ENCODE measurements around the gene MUSTN1.

Gene MUSTN1

DNA sequence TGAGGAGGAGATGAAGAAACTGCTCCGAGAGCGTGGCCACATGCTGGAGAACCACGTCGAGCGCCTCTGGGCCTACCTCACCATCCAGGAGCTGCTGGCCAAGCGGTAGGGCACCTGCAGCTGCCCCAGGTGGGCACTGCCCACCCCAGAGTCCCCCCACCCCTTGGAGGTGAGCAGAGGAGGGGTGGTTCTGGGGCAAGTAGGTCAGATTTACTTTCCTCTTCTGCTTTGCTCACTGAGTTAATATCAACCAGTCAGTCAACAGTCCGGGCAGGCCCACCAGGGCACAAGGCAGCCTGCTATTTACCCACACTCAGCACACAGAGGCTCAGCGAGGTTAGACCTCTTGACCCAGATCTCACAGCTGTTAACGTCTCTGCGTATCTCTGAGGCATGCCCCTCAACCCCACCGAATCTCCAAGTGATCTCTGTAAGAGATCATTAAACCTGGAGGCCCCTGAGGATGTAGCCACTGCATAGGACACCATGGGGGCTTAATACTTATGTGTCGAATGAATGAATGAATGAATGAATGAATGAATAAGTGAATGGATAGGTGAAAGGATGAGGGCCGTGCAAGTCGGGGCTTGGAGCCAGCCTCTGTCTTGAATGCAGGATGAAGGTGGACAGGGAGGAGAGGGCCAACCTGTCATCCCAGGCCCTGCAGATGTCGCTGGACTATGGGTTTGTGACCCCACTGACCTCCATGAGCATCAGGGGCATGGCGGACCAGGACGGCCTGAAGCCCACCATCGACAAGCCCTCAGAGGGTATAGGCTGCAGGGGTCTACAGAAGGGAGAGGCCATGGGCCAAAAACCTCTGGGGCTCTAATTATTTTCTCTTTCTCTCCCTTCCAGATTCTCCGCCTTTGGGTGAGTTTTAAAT lies 48.2 kb downstream of the MUSTN1 start:
- no peaks in the 10 kb centered on the region for H3K27me3 ChIP-seq (ENCODE audit: insufficient read depth, low read length, poor library complexity)
- no peak overlapping the region for H3K27ac ChIP-seq (ENCODE audit: low read length)

DNA sequence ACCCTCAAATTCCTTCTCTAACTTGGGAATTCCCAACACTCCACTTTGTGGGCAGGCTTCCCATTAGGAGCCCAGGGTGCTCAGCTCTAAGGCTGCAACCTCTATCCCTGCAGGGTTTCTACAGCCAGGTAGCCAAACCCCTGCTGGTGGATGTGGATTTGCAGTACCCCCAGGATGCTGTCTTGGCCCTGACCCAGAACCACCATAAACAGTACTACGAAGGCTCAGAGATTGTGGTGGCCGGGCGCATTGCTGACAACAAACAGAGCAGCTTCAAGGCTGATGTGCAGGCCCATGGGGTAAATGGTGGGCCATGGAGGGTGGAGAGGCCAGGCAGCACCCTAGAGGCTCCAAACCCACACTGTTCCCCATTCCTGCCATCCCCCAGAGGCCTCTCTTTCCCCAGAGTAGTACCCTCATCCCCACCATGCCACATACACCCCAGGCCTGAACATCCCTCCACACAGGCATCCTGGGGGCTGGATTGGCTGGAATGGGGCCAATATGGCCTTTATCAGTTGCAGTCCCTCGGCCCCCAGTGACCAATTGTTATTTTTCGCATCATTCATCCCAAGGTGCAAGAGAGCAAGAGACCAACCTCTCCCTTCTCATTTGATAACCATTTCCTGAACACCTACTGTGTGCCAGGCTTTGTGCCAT lies 49.8 kb downstream of the MUSTN1 start:
- Histone ChIP-seq H3K27me3 (ENCODE audit: insufficient read depth, low read length, poor library complexity) (peaks cover 6% of the 10 kb centered on the region), H3K9me3 (ENCODE audit: insufficient read depth, low read length, severe bottlenecking) (no peaks in the 10 kb centered on the region), H3K4me1 (ENCODE audit: insufficient read depth, low read length) (no peaks in the 10 kb centered on the region), H3K27ac (ENCODE audit: low read length) (no peak overlapping the region), H3K79me2 (ENCODE audit: insufficient read depth, low read length) (no peaks in the 10 kb centered on the region), H3K36me3 (ENCODE audit: insufficient read depth, low read length) (no peaks in the 10 kb centered on the region), H2AFZ (ENCODE audit: low read depth, low read length) (no peak overlapping the region), H3K4me3 (ENCODE audit: low read depth in 1 of 2, low read length in 2 of 2) (no peak overlapping the region), H3K9ac (ENCODE audit: low read depth, low read length) (no peak overlapping the region), H3K4me2 (ENCODE audit: insufficient read depth, low read length) (no peak overlapping the region), H4K20me1 (ENCODE audit: insufficient read depth, low read length) (no peaks in the 10 kb centered on the region)
- DNase-seq (no peak), ATAC-seq (ENCODE audit: insufficient read depth, low read depth) (no peak)
- TF ChIP-seq, protein P1, sequence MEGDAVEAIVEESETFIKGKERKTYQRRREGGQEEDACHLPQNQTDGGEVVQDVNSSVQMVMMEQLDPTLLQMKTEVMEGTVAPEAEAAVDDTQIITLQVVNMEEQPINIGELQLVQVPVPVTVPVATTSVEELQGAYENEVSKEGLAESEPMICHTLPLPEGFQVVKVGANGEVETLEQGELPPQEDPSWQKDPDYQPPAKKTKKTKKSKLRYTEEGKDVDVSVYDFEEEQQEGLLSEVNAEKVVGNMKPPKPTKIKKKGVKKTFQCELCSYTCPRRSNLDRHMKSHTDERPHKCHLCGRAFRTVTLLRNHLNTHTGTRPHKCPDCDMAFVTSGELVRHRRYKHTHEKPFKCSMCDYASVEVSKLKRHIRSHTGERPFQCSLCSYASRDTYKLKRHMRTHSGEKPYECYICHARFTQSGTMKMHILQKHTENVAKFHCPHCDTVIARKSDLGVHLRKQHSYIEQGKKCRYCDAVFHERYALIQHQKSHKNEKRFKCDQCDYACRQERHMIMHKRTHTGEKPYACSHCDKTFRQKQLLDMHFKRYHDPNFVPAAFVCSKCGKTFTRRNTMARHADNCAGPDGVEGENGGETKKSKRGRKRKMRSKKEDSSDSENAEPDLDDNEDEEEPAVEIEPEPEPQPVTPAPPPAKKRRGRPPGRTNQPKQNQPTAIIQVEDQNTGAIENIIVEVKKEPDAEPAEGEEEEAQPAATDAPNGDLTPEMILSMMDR (IDR thresholded peaks at IDR 0.05; ENCODE audit: borderline replicate concordance, extremely low read depth, low read length, poor library complexity, severe bottlenecking): no peak

More for the DNA sequence above, 48.2 kb downstream of the MUSTN1 start:
- no peak overlapping the region for H3K4me2 ChIP-seq (ENCODE audit: insufficient read depth, low read length)
- no peaks in the 10 kb centered on the region for H4K20me1 ChIP-seq (ENCODE audit: insufficient read depth, low read length)
- H3K4me3 ChIP-seq (ENCODE audit: low read depth in 1 of 2, low read length in 2 of 2): no peak overlapping the region
- H3K9me3 ChIP-seq (ENCODE audit: insufficient read depth, low read length, severe bottlenecking): no peaks in the 10 kb centered on the region
- DNase-seq (no peak), ATAC-seq (ENCODE audit: insufficient read depth, low read depth) (no peak)
- H3K79me2 ChIP-seq (ENCODE audit: insufficient read depth, low read length): no peaks in the 10 kb centered on the region
- no peaks in the 10 kb centered on the region for H3K36me3 ChIP-seq (ENCODE audit: insufficient read depth, low read length)
- H3K4me1 ChIP-seq (ENCODE audit: insufficient read depth, low read length): no peaks in the 10 kb centered on the region
- TF ChIP-seq, protein P1 (IDR thresholded peaks at IDR 0.05; ENCODE audit: borderline replicate concordance, extremely low read depth, low read length, poor library complexity, severe bottlenecking): no peak
- TF ChIP-seq EZH2 (IDR thresholded peaks at IDR 0.05; ENCODE audit: borderline replicate concordance, low read depth, low read length, severe bottlenecking): no peak
- H2AFZ ChIP-seq (ENCODE audit: low read depth, low read length): no peak overlapping the region
- no peak overlapping the region for H3K9ac ChIP-seq (ENCODE audit: low read depth, low read length)

DNA sequence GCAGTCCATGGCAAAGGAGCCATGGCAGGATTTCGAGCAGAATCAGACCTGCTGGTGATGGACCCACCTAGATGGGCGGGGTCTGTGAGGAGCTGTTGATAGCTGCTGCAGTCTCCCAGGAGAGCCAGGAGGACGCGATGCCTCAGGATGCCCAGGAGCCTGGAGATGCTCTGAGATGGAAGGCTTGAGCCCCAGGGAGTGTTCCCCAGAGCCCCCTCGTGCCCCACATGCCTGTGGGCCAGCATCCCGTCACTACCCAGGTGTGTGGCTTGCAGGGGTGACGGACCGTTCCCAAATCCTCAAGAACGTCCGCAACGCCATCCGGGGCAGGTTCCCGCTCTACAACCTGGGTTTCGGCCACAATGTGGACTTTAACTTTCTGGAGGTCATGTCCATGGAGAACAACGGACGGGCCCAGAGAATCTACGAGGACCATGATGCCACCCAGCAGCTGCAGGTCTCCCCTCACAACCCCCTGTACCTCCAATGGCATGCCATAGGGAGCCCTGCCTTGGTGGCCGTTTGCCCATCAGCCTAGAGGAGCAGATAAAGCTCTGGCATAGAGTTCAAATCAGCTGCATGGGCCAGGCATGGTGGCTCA lies 50.7 kb downstream of the MUSTN1 start:
- H3K4me1 ChIP-seq (ENCODE audit: insufficient read depth, low read length): no peaks in the 10 kb centered on the region
- H3K27me3 ChIP-seq (ENCODE audit: insufficient read depth, low read length, poor library complexity): peaks cover 6% of the 10 kb centered on the region
- no peak overlapping the region for H3K4me2 ChIP-seq (ENCODE audit: insufficient read depth, low read length)
- H2AFZ ChIP-seq (ENCODE audit: low read depth, low read length): no peak overlapping the region
- no peak overlapping the region for H3K9ac ChIP-seq (ENCODE audit: low read depth, low read length)
- DNase-seq (no peak), ATAC-seq (ENCODE audit: insufficient read depth, low read depth) (no peak)
- TF ChIP-seq, protein P1 (IDR thresholded peaks at IDR 0.05; ENCODE audit: borderline replicate concordance, extremely low read depth, low read length, poor library complexity, severe bottlenecking): no peak
- TF ChIP-seq EZH2 (IDR thresholded peaks at IDR 0.05; ENCODE audit: borderline replicate concordance, low read depth, low read length, severe bottlenecking): no peak
- no peak overlapping the region for H3K4me3 ChIP-seq (ENCODE audit: low read depth in 1 of 2, low read length in 2 of 2)
- H4K20me1 ChIP-seq (ENCODE audit: insufficient read depth, low read length): no peaks in the 10 kb centered on the region
- H3K9me3 ChIP-seq (ENCODE audit: insufficient read depth, low read length, severe bottlenecking): no peaks in the 10 kb centered on the region
- H3K27ac ChIP-seq (ENCODE audit: low read length): no peak overlapping the region
- H3K36me3 ChIP-seq (ENCODE audit: insufficient read depth, low read length): no peaks in the 10 kb centered on the region
- no peaks in the 10 kb centered on the region for H3K79me2 ChIP-seq (ENCODE audit: insufficient read depth, low read length)

Measured in DND-41 (cell line).